CD4-positive, alpha-beta memory T cell (primary cell): ENCODE data around the gene SLCO3A1. TPM values are rescaled to one million over a fixed set of nuclear protein-coding genes. Genes with fewer than 3 reads are reported as not detected.

ENCODE experiments used
- CTCF ChIA-PET: fragments of 350-600 bp; sonication (Branson Sonifier 250); formaldehyde crosslinking; loops from one replicate; lab custom pipeline; 2021; ENCODE audit warnings: inconsistent platforms; ENCODE audit not compliant: partially characterized antibody; lab: Charles Lee
- POLR2A ChIA-PET: fragments of 350-600 bp; sonication (Branson Sonifier 250); formaldehyde crosslinking; loops from one replicate; lab custom pipeline; 2021; ENCODE audit not compliant: partially characterized antibody; lab: Charles Lee
- DNase-seq, 5 donors: peaks; one replicate each; pipeline versions ENCODE4 v3.0.0 to v3.0.0-alpha.2; 2020 to 2022; ENCODE audit warnings: mixed read lengths in 1 of 5
- H3K27ac ChIP-seq: one replicate; pipeline ENCODE4 v1.7.0; 2013; ENCODE audit warnings: low read depth, low read length
- H3K27me3 ChIP-seq: 2 replicates; pipeline ENCODE4 v1.7.0; 2013; ENCODE audit warnings: mild to moderate bottlenecking, low read length, moderate library complexity; ENCODE audit not compliant: insufficient read depth
- H3K36me3 ChIP-seq: 2 replicates; pipeline ENCODE4 v1.7.0; 2013; ENCODE audit warnings: mild to moderate bottlenecking, low read length, moderate library complexity; ENCODE audit not compliant: insufficient read depth
- H3K4me1 ChIP-seq: 2 replicates; pipeline ENCODE4 v1.7.0; 2013; ENCODE audit warnings: mild to moderate bottlenecking, low read length, moderate library complexity; ENCODE audit not compliant: insufficient read depth
- H3K4me3 ChIP-seq, 2 donors: one replicate each; pipeline ENCODE4 v1.7.0; 2013; ENCODE audit warnings: low read length in 2 of 2, mild to moderate bottlenecking in 1 of 2
- H3K9me3 ChIP-seq, 2 donors: one replicate each; pipeline ENCODE4 v1.7.0; 2013; ENCODE audit warnings: low read length in 2 of 2, control low read depth in 1 of 2; ENCODE audit not compliant: control insufficient read depth in 1 of 2
- H3K27ac Mint-ChIP-seq, 7 donors: one replicate each; pipeline ENCODE4 v1.8.0; 2020 to 2021; ENCODE audit warnings: mixed read lengths in 7 of 7, mild to moderate bottlenecking in 6 of 7, inconsistent platforms in 3 of 7, moderate library complexity in 3 of 7
- H3K27me3 Mint-ChIP-seq, 2 donors: one replicate each; pipeline ENCODE4 v1.8.0; 2020 to 2021; ENCODE audit warnings: mixed read lengths in 2 of 2
- H3K36me3 Mint-ChIP-seq, 2 donors: one replicate each; pipeline ENCODE4 v1.8.0; 2020 to 2021; ENCODE audit warnings: mixed read lengths in 2 of 2, inconsistent platforms in 1 of 2, mild to moderate bottlenecking in 1 of 2
- H3K4me1 Mint-ChIP-seq, 4 donors: one replicate each; pipeline ENCODE4 v1.8.0; 2020 to 2021; ENCODE audit warnings: mixed read lengths in 4 of 4, mild to moderate bottlenecking in 1 of 4
- H3K4me3 Mint-ChIP-seq, 8 donors: one replicate each; pipeline ENCODE4 v1.8.0; 2020 to 2021; ENCODE audit warnings: mixed read lengths in 8 of 8, mild to moderate bottlenecking in 7 of 8, moderate library complexity in 6 of 8, inconsistent platforms in 3 of 8
- H3K9me3 Mint-ChIP-seq, 8 donors: one replicate each; pipeline ENCODE4 v1.8.0; 2020 to 2021; ENCODE audit warnings: mixed read lengths in 8 of 8, mild to moderate bottlenecking in 5 of 8, inconsistent platforms in 3 of 8, moderate library complexity in 1 of 8
- intact Hi-C: fragments of 100-400 bp; cut with micrococcal nuclease; formaldehyde crosslinking; loops from one replicate; pipeline ENCODE4 v1.15.1; 2023
- polyA plus RNA-seq, 2 donors: library from polyadenylated mRNA; unstranded; fragments of 300-500 nt; fragmentation: Illumina TruSeq; gene quantifications; one replicate each; pipeline ENCODE4 v1.2.3, GENCODE V29; 2021
- total RNA-seq, 2 experiments: library from RNA; stranded (reverse); gene quantifications; one replicate each; pipeline ENCODE4 v1.2.3, GENCODE V29; 2021

The SLCO3A1 gene
- total and polyA plus RNA-seq, 4 experiments from 2014 or later = 30.9 to 61.3 (median 31.9) TPM

- Histone ChIP-seq H3K9me3 (no peaks in the 10 kb centered on the region), H3K27ac (no peak overlapping the region), H3K36me3 (no peaks in the 10 kb centered on the region), H3K4me3 (no peak overlapping the region), H3K27me3 (no peaks in the 10 kb centered on the region), H3K4me1 (no peaks in the 10 kb centered on the region)
- Mint-ChIP-seq H3K27me3 (peaks cover 19 to 23% of the 10 kb centered on the region in 2 donors), H3K36me3 (no peaks in the 10 kb centered on the region), H3K4me3 (no peak overlapping the region), H3K9me3 (no peaks in the 10 kb centered on the region), H3K27ac (no peak overlapping the region), H3K4me1 (no peaks in the 10 kb centered on the region)
- intact Hi-C loops = no loop called here
- ChIA-PET POLR2A (no interaction called here), CTCF (no interaction called here)
- no peak for DNase-seq
Observed at GRCh38 chr15:92187975-92188374, 334.5 kb downstream of the SLCO3A1 start.

GRCh38 chr15:92189166-92189565 lies 335.7 kb downstream of the SLCO3A1 start:
- ChIA-PET CTCF (no interaction called here), POLR2A (no interaction called here)
- no peaks in the 10 kb centered on the region for H3K4me1 Mint-ChIP-seq
- H3K36me3 ChIP-seq = no peaks in the 10 kb centered on the region
- no peak for DNase-seq
- H3K4me3 Mint-ChIP-seq = no peak overlapping the region
- no peaks in the 10 kb centered on the region for H3K9me3 Mint-ChIP-seq
- H3K9me3 ChIP-seq = no peaks in the 10 kb centered on the region
- peaks cover 14 to 19% of the 10 kb centered on the region in 2 donors for H3K27me3 Mint-ChIP-seq
- no peaks in the 10 kb centered on the region for H3K4me1 ChIP-seq
- H3K4me3 ChIP-seq = no peak overlapping the region
- H3K27me3 ChIP-seq = no peaks in the 10 kb centered on the region
- intact Hi-C loops = no loop called here
- no peaks in the 10 kb centered on the region for H3K36me3 Mint-ChIP-seq
- no peak overlapping the region for H3K27ac ChIP-seq
- H3K27ac Mint-ChIP-seq = no peak overlapping the region

- no peak overlapping the region for H3K27ac ChIP-seq
- Mint-ChIP-seq H3K27ac (no peak overlapping the region), H3K4me3 (no peak overlapping the region), H3K27me3 (peaks cover 3 to 10% of the 10 kb centered on the region in 2 donors), H3K4me1 (no peaks in the 10 kb centered on the region), H3K36me3 (no peaks in the 10 kb centered on the region), H3K9me3 (peaks cover 0 to 5% (median 0%) of the 10 kb centered on the region in 8 donors)
- intact Hi-C loops = no loop called here
- ChIA-PET POLR2A (no interaction called here), CTCF (no interaction called here)
- no peak overlapping the region for H3K4me3 ChIP-seq
- no peaks in the 10 kb centered on the region for H3K4me1 ChIP-seq
- no peaks in the 10 kb centered on the region for H3K27me3 ChIP-seq
- no peak for DNase-seq
- H3K36me3 ChIP-seq = no peaks in the 10 kb centered on the region
- H3K9me3 ChIP-seq = no peaks in the 10 kb centered on the region
Observed at GRCh38 chr15:92195241-92195640, 341.7 kb downstream of the SLCO3A1 start.

GRCh38 chr15:92196342-92196741 lies 342.8 kb downstream of the SLCO3A1 start:
- Mint-ChIP-seq H3K9me3 (peaks cover 0 to 5% (median 0%) of the 10 kb centered on the region in 8 donors), H3K27ac (no peak overlapping the region), H3K4me3 (no peak overlapping the region), H3K4me1 (no peaks in the 10 kb centered on the region), H3K27me3 (peaks cover 3 to 10% of the 10 kb centered on the region in 2 donors), H3K36me3 (no peaks in the 10 kb centered on the region)
- ChIA-PET POLR2A (no interaction called here), CTCF (no interaction called here)
- Histone ChIP-seq H3K27me3 (no peaks in the 10 kb centered on the region), H3K4me3 (no peak overlapping the region), H3K9me3 (no peaks in the 10 kb centered on the region), H3K27ac (no peak overlapping the region), H3K36me3 (no peaks in the 10 kb centered on the region), H3K4me1 (no peaks in the 10 kb centered on the region)
- intact Hi-C loops = no loop called here
- no peak for DNase-seq

- no peaks in the 10 kb centered on the region for H3K36me3 Mint-ChIP-seq
Observed at GRCh38 chr15:92197746-92198145, 344.2 kb downstream of the SLCO3A1 start.

GRCh38 chr15:92200891-92201290 lies 347.4 kb downstream of the SLCO3A1 start:
- H3K4me1 Mint-ChIP-seq = no peaks in the 10 kb centered on the region

More at GRCh38 chr15:92197746-92198145, 344.2 kb downstream of the SLCO3A1 start:
- intact Hi-C loops = no loop called here
- H3K4me1 Mint-ChIP-seq = no peaks in the 10 kb centered on the region
- Histone ChIP-seq H3K36me3 (no peaks in the 10 kb centered on the region), H3K4me3 (no peak overlapping the region), H3K27ac (no peak overlapping the region), H3K4me1 (no peaks in the 10 kb centered on the region), H3K9me3 (no peaks in the 10 kb centered on the region), H3K27me3 (no peaks in the 10 kb centered on the region)
- H3K27me3 Mint-ChIP-seq = peaks cover 3 to 9% of the 10 kb centered on the region in 2 donors
- DNase-seq = no peak
- no peak overlapping the region for H3K27ac Mint-ChIP-seq
- POLR2A ChIA-PET = no interaction called here
- H3K9me3 Mint-ChIP-seq = peaks cover 0 to 5% (median 0%) of the 10 kb centered on the region in 8 donors
- CTCF ChIA-PET = no interaction called here
- H3K4me3 Mint-ChIP-seq = no peak overlapping the region

GRCh38 chr15:92205255-92205739 lies 351.8 kb downstream of the SLCO3A1 start:
- no peak overlapping the region for H3K27ac Mint-ChIP-seq
- H3K9me3 Mint-ChIP-seq = peaks cover 0 to 9% (median 3%) of the 10 kb centered on the region in 8 donors
- Histone ChIP-seq H3K4me1 (no peaks in the 10 kb centered on the region), H3K9me3 (no peaks in the 10 kb centered on the region), H3K27ac (no peak overlapping the region), H3K27me3 (no peaks in the 10 kb centered on the region), H3K36me3 (no peaks in the 10 kb centered on the region), H3K4me3 (no peak overlapping the region)
- H3K27me3 Mint-ChIP-seq = peaks cover 22 to 32% of the 10 kb centered on the region in 2 donors
- H3K4me1 Mint-ChIP-seq = no peaks in the 10 kb centered on the region
- H3K4me3 Mint-ChIP-seq = no peak overlapping the region
- intact Hi-C loops = no loop called here
- POLR2A ChIA-PET = no interaction called here
- H3K36me3 Mint-ChIP-seq = no peaks in the 10 kb centered on the region
- no peak for DNase-seq
- CTCF ChIA-PET = no interaction called here

More at GRCh38 chr15:92200891-92201290, 347.4 kb downstream of the SLCO3A1 start:
- no peaks in the 10 kb centered on the region for H3K27me3 ChIP-seq
- Mint-ChIP-seq H3K36me3 (no peaks in the 10 kb centered on the region), H3K9me3 (peaks cover 0 to 8% (median 4%) of the 10 kb centered on the region in 8 donors), H3K4me3 (no peak overlapping the region), H3K27ac (no peak overlapping the region), H3K27me3 (peaks cover 12 to 14% of the 10 kb centered on the region in 2 donors)
- no peak overlapping the region for H3K4me3 ChIP-seq
- CTCF ChIA-PET = no interaction called here
- intact Hi-C loops = no loop called here
- H3K27ac ChIP-seq = no peak overlapping the region
- no peaks in the 10 kb centered on the region for H3K36me3 ChIP-seq
- POLR2A ChIA-PET = no interaction called here
- no peaks in the 10 kb centered on the region for H3K4me1 ChIP-seq
- no peak for DNase-seq
- no peaks in the 10 kb centered on the region for H3K9me3 ChIP-seq
